ENCODE results near the gene TMCC1. TPM values are rescaled to one million over a fixed set of nuclear protein-coding genes. Genes with fewer than 3 reads are reported as not detected.
"Not testable (repeated sequence)": the region's sequence is repeated elsewhere in the genome, so short reads cannot be mapped to it uniquely, and the experiment has no call there.

TMCC1 gene
- total RNA-seq, 1 donor from 2014 or later, result 91.6 TPM

DNA sequence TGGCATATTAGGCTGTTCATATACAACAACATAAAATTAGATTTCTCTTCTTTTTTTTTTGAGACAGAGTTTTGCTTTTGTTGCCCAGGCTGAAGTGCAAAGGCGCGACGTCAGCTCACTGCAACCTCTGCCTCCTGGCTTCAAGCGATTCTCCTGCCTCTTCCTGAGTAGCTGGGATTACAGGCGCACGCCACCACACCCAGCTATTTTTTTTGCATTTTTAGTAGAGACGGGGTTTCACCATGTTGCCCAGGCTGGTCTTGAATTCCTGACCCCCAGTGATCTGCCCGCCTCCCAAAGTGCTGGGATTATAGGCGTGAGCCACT, 218.8 kb downstream of the TMCC1 start:
- not testable (repeated sequence) for DNase-seq

DNA sequence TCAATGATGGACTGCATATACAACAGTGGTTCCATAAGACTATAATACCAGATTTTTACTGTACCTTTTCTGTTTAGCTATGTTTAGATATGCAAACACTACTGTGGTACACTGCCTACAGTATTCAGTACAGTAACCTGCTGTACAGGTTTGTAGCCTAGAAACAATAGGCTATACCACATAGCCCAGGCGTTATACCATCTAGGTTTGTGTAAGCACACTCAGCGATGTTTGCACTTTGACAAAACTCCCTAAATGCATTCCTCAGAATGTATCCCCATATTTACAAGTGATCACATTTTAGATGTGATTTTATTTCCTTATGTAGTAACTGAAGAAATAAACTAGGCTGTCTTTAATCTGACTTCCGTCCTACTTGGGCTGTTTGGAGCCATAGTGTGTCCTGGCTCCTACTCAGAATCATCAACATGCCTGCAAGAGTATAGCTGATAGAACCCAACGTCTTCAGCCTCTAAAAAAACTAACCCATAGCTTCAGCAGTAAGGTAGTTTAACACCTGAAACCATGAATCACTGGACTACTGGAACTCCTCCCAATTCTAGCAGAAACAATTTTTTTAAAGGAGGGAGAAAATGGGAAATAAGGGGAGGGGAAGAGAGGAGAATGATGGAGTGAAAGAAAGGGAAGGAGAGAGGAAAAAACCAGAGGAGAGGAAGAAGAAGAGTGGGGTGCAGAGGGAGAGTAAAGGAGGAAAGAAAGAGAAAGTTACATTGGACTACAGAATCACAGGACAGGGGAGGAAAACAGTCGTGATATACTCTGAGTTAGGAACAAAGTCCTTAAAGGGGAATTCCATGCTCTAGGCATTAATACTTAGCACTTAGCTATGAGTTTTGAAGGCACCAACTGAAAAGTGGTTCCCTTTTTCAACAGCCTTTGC, 219.4 kb downstream of the TMCC1 start:
- no peak for DNase-seq

DNA sequence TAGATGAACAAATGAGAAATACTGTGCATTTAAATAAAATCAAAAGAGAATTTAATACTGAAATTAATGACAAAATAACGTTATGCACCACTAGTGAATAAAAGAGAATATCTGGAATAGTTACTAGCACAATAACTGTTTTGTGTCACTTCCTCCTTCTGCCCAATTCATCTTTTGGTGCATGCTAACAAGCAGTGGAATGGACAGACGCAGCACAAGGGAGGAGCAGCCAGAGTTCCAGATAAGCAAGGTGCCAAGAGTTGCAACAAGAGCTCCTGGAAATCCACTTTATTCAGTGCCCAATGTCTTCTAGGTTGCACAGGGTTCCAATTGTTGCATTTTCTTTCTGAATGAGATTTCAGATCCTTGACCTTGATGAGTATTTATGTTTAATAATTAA, 220.5 kb downstream of the TMCC1 start:
- DNase-seq, result no peak

DNA sequence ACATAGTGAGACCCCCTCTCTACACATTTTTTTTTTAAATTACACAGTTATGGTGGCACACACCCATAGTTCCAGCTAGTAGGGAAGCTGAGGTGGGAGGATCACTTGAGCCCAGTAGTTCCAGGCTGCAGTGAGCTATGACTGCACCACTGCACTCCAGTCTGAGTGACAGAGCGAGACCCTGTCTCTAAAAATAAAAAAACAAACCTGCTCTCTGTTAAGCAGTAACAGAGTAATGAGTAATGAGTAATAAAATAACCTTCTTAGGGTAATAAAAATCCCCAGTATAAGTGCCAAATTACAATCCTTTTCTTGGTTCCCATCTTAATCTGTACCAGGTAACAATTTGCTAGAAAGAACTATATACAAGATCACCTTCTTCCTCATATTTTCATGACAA, 221.1 kb downstream of the TMCC1 start:
- DNase-seq, result no peak

DNA sequence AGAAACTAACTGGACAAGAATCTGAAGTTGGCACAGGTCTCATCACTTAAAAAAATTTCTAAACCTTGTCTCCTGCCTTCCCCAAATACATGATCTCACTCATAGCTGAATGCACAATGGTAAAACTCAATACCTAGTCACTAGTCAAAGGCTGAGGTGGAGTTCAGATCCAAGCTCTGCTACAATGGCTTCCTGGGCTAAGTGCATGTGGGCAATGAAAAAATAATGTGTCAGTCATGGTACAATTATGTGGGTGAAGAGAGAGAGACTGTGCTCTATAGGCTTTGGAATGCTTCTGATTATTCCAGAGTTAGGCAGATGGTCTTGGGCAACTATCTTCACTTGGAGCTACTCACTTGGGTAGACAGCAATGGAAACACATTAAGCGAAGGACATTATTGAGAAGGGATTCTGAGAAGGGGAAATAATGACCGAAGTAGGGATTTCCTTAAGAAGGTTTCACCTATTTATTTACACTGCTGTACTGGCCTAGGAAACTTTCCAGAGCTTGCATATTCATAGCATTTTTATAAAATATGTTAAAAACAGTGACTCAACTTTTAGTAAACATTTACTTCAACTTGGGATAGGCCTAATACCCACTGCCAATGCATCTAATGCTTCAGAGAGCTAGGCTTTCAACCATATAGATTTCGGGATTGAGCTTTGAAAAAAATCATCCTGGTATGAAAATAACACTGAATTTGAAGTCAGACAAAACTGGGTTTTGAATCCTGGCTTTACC, 228.3 kb downstream of the TMCC1 start:
- DNase-seq, result no peak

DNA sequence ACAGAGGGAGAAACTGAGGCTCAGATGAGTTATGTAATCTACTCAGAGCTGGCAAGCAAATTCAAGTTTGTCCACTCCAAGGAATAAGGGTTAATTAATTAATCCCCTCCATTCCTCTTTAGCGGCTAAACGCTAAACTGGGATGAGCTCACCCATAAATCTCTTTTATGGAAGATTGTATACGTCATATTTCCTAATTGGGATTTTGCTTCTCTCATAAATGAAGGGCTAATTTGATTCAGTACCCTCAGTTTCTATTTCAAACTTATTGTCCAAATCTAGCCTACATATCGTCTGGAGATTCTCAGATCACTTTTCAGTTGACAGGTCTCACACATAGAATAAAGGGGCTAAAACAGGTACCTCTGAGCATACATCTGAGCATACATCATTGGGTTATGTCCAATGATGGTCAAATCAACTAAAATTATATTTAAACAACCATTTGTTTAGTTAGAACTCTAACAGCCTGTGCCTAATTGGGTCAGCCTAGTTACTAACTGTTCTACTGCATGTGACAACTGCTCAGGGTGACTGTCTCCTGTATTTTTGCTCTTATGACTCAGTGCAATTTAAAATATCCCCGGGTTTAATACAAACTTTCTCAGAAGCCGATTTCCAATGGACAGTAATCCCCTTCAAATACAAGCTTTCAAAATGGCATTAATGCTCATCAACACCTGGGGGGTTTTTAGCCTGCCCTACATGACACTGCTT, 229.4 kb downstream of the TMCC1 start:
- no peak for DNase-seq

DNA sequence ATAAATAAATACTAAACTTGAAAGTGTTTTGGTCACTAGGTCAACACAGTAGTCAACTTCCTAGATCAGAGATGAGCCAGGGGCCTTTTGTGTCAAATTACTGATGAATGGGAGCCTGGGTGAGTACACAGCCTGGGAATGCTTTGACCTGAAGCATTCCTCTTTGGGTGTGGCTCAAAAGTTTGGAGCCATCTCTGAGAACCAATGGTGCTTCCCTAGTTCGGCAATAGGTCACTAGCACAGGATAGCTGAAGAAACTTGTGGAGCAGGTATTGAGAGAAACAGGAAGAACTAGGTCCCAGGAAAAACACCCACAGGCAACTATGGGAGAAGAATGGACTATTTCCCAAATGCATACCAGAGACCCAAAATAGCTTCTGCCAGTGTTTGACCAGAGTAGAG, 230.5 kb downstream of the TMCC1 start:
- no peak for DNase-seq

DNA sequence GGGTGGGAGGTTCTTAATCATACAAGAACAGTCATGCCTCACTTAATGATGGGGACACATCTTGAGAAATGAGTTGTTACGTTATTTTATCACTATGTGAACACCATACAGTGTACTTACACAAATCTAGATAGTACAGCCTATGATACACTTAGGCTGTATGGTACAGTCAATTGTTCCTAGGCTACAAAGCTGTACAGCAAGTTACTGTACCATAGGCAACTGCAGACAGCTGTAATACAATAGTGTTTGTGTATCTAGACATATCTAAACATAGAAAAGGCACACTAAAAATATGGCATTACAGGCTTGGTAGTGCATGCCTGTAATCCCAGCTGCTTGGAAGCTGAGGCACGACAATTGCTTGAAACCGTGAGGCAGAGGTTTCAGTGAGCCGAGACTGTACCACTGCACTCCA, 231.3 kb downstream of the TMCC1 start:
- no peak for DNase-seq

DNA sequence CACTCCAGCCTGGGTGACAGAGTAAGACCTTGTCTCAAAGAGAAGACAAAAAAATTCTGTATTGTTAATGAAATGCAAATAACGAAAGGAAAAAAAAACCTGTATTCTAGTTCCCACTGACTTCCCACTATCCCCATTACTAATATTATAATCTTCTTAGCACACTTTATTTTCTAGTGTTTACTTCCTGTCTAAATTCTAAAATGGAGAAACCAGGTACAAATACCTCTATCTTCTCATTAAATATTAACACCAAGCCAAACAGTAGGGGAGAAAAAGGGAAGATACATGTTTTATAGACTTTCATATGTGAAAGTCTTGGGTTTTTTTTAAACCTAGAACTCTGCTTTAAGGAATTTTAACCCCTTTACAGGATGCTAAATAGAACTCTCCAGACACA, 231.7 kb downstream of the TMCC1 start:
- DNase-seq, result no peak

DNA sequence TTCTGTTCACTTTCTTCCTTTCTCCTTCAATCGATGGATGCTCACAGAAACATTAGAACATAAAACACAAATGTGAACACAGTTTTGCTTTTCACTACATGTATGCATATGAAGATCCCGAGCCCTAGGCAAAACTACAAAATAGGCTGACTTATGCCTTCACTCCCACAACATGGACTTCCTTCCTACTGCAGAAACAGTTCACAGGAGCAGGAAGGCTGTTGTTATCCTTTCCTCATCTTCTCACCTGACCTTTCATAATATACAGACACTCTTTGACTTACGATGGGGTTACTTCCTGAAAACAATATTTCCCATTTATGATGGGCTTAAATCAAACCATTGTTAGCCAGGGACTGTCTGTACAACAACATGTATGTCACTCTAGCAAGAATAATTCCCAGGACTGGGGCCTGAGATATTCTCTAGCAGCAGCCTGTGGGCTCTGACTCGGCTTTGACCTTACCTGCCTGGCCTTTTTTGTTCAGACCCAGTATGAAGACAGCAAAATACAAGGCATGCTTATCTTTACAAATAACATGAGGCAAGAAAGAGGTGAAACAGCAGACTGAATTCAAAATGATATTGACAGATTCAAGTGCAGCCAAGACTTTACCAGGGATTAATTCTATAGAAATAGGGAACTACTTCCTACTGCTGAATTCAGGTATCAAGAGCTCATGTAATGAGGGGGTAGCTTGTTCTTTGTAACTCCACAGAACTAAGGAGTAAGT, 235.2 kb downstream of the TMCC1 start:
- DNase-seq, result no peak

DNA sequence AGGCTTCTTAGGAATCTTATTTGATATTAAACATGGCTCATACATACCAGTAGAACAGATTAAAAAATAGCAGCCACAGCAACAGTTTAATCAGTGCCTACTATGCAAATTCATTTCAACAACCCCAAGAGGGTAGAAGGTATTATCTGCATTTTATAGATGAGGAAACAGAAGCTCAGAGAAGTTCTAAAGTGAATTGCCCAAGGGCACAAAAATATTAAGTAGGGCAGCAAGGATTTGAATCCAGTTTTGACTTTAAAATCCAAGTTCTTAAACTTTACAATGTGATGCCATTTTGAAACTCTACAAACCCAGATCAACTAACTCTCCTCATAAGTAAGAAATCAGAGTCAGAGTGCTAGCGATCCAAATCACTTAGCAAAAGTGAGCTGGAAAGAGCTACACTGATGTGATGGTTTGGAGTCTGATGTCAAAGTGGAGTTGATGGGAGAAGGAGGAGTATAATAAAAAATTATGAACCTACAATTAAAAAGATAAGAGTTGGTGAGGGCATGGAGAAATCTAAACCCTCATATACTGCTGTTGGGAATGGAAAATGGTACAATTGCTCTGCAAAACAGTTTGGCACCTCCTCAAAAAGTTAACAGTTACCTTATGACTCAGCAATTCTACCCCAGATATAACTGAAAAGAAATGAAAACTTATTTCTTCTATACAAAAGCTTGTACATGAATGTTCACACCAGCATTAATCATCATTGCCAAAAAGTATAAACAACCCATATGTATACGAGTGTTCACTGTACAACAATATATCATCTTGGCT, 236.1 kb downstream of the TMCC1 start:
- no peak for DNase-seq

DNA sequence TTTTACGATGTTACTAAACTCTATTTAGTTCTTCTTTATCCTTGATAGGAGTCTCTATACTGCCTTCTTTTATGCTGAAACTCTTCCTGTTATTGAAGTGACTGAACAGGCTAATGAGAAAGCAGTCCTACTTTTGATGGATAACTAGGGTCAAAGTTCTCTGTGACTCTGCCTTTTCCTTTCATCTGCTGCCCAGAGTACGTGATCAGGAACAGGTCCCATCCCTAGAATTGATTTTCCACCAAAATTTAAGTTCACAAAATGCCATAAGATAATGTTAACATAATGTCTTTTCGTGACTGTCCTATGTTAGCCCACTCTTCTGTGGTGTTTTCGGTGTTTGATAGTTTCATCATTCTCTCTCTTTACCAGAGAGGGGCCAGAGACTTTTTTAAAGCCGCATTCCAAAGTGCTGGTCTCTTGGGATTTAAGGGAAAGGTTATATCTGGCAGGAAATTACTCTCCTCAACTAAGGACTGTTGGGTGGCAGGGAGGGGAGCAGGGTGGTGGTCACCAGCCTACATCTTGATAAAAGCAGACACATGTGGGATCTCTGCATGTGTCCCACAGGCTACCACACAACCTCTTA, 236.8 kb downstream of the TMCC1 start:
- no peak for DNase-seq

DNA sequence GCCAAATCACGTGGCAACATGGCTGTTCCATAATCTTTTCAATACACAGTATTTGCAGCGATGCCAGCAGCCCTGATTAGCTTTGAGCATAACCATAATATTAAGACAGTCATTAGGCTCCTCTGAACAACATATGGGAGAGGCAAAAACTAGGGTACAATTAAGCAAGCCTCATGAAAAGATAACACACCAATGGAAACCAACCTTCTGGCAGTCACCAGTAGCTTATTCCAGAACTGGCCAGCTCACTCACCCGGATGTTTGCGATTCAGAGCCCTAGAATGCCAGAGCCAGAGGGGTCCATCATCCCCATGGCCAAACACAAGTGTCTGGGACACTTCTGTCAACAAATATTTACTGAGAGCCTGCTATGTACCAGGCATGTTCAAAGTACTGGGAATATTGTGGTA, 238.2 kb downstream of the TMCC1 start:
- no peak for DNase-seq

DNA sequence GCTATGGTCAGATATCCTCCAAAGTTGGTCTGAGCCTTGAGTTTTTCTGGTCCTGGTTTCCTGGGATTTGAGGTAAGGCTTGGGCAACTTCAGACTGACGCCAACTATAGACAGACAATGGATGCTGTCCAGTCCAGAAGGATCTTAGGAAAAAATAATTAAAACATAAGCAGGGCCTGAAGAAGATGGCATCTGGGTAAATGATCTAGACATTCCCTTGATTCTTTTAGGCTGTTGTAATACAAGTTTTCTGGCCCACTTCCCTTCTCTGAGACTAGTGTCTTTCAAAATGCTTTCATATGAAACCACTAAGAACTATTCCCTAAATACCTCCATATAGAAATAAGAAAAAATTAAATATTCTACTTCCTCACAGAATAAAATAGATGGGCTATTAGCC, 239.4 kb downstream of the TMCC1 start:
- DNase-seq, result no peak

DNA sequence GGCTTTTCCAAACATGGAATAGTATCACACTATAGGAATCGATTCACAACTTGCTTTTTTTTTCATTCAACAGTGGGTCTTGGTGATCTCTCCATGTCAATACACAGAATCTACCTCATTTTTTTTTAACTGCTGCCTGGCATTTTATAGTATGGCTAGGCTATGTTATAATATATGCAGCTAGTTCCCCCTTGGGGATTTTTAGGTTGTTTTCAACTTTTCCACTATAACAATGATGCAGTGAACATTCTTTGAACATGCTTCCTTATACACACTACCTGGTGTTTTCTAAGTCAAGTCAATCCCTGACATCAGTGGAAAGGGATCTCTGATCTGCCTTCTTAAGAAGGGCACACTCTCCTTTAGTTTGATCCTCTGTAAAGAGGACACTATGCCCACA, 240.5 kb downstream of the TMCC1 start:
- DNase-seq, result no peak

DNA sequence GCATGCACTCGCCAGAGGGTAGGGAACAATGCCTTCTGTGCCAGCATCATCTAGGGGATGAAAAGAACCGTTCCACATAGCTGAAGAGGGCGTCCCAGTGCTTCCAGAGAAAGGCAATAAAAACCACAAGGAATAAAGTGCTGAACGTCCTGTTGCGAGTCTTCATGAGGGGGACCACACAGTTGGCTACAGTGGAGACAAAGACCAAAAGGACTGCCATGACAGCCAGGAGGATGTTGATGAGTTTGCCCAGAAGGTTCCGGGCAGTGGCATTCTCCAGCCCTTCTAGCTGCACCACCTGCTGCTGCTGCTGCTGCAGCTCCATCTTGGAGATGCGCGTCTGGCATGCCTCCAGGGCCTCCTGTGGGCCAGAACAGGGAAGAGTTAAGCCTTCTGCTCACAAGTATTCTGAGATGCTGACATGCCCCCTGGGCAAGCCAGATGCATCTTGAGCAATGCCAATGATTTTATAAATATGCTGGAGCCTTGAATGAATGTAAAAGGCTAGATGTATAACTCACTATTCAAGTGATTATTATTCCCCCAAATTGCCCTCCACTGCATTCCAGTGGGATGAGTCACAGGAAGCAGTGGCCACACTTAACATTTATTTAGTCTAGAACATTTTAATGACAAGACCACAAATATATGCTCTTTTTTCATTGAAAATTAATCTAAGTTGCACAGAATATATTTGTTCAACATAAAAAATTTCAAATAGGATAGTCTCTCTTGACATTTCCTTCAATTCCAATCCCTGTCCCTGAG, 241.9 kb downstream of the TMCC1 start:
- DNase-seq, result peak; percentile 13

DNA sequence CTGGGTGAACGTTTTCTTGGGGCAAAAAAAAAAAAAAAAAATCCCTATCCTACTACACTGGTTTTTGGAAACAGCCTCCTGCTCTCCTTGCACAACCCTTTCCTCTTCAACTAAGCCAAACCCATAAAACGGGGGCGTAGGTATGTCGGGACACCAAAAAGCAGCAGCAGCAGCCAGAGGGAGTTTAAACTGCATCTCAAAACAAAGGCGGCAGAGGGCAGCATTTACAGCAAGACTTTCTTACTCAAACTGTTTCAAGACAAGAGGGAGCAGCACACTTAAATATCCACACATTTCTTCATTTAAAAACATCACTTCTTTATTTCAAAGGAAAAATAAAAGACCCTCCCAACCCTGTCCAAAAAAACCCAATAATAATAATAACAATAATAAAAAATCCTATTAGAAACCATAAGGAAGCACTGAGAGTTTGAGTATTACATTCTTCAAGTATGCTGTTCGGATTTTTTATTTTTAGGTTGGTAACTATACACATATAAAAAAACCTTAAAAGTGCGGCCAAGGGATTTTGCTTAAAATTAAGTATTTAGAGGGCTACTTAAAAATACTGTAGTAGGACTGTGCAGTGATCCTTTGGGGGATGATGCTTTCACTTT, 243.1 kb downstream of the TMCC1 start:
- peak; percentile 41 for DNase-seq

DNA sequence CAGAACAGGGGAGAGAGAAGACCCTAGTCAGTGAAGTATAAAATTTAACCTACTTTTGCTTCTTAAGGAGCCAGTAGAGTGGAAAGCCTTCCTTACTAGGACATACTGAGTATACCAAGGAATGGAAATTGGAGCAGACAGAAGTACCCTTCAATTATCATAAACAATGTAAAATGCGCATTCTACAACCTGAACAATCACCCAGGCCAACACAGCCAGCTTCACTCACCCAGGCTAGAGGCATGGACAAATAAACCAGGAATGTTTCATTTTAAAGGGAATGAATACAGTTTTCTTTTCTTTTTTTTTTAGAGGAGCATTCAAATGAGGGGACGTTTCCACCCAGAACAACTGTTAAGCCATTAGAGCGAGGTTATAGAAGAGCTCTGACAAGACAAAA, 245.1 kb downstream of the TMCC1 start:
- DNase-seq, result no peak

DNA sequence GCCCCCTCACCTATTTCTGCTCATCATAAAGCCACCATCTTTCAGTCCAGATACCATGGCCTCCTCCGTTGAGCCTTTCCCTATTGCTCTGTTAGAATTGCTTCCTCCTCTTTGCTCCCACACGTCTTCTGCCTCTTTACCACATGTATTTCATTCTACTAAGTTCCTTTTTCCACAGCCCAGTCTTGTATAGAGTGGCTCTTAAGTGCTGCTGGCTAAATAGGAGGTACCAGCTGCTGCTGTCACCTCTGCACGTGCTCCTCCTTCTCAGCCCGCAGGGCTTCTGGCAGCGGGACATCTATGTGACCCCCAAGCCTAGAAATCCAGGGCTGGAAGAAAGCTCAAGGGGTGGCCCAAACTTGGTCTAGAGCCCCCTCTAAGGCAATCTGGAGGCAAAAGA, 248.2 kb downstream of the TMCC1 start:
- no peak for DNase-seq

DNA sequence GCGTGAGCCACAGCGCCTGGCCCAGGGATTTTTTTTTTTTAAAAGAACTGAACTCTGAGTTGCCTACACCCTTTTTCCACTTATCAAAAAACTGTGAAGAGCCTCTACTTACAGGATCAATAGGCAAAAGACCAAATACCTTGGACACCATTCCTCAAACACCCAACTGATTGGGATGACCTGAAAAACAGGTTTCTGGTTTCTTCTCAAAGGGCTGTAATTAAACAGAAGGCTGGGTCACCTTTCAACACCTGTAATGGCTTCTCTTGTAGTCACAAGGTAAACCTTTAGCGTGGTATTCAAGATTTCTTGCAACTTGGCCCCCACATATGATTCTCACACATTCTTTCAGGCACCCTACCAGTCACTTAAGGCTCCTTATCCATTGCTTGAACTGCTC, 248.7 kb downstream of the TMCC1 start:
- no peak for DNase-seq

Data from occipital lobe (tissue), 2 donors.